WTC11 (cell line): ENCODE data around the gene TCF7L1. TPM values are rescaled to one million over a fixed set of nuclear protein-coding genes. Genes with fewer than 3 reads are reported as not detected.
A peak's percentile ranks its signal among the peaks of the same experiment; 100 is the strongest.

Experiments used
- ATAC-seq: fragments of 200-7000 bp; cut with Tn5 transposase; 2 replicates; pipeline ENCODE4 v1.10.0; 2021; ENCODE audit warnings: mild to moderate bottlenecking, moderate library complexity
- CTCF ChIA-PET: fragments of 300-600 bp; sonication (Branson Sonifier 250); formaldehyde crosslinking; loops from one replicate; lab custom pipeline; 2021; ENCODE audit warnings: antibody characterized with exemption; lab: Charles Lee
- POLR2A ChIA-PET: fragments of 350-600 bp; sonication (Branson Sonifier 250); formaldehyde crosslinking; loops from one replicate; lab custom pipeline; 2021; ENCODE audit warnings: antibody characterized with exemption; lab: Charles Lee
- DNase-seq: peaks from one replicate; pipeline ENCODE4 v3.0.0; 2021; ENCODE audit warnings: low spot score
- H3K27ac Mint-ChIP-seq: 2 replicates; pipeline ENCODE4 v1.8.0; 2021; ENCODE audit warnings: mixed read lengths
- H3K27me3 Mint-ChIP-seq: 2 replicates; pipeline ENCODE4 v1.8.0; 2021; ENCODE audit warnings: low read depth, mild to moderate bottlenecking, moderate library complexity, mixed read lengths
- H3K36me3 Mint-ChIP-seq: 2 replicates; pipeline ENCODE4 v1.8.0; 2021; ENCODE audit warnings: mixed read lengths
- H3K4me1 Mint-ChIP-seq: 2 replicates; pipeline ENCODE4 v1.8.0; 2022; ENCODE audit warnings: mixed read lengths
- H3K4me3 Mint-ChIP-seq: 2 replicates; pipeline ENCODE4 v1.8.0; 2021; ENCODE audit warnings: mild to moderate bottlenecking, moderate library complexity, mixed read lengths
- H3K9me3 Mint-ChIP-seq: 2 replicates; pipeline ENCODE4 v1.8.0; 2021; ENCODE audit warnings: mixed read lengths
- AFF4 ChIP-seq: sonication (generic); formaldehyde crosslinking; IDR thresholded peaks from 2 replicates; pipeline ENCODE4 v1.8.1; 2023; ENCODE audit warnings: mild to moderate bottlenecking, missing genetic modification reagents, borderline replicate concordance
- E2F1 ChIP-seq: sonication (generic); formaldehyde crosslinking; IDR thresholded peaks from 2 replicates; pipeline ENCODE4 v1.8.0; 2022; ENCODE audit warnings: mild to moderate bottlenecking, missing genetic modification reagents
- FOXP1 ChIP-seq: sonication (generic); formaldehyde crosslinking; IDR thresholded peaks from 2 replicates; pipeline ENCODE4 v1.8.0; 2022; ENCODE audit warnings: missing genetic modification reagents, mild to moderate bottlenecking, moderate library complexity, borderline replicate concordance
- FOXP4 ChIP-seq: sonication (generic); formaldehyde crosslinking; IDR thresholded peaks from 2 replicates; pipeline ENCODE4 v1.8.0; 2022; ENCODE audit warnings: mild to moderate bottlenecking, missing genetic modification reagents
- MLX ChIP-seq: sonication (generic); formaldehyde crosslinking; IDR thresholded peaks from 2 replicates; pipeline ENCODE4 v1.8.1; 2023; ENCODE audit warnings: mild to moderate bottlenecking, missing genetic modification reagents, moderate library complexity
- NFYB ChIP-seq: sonication (generic); formaldehyde crosslinking; conservative IDR thresholded peaks from 2 replicates; pipeline ENCODE4 v1.8.0; 2022; ENCODE audit warnings: low read depth, missing genetic modification reagents
- PRDM15 ChIP-seq: sonication (generic); formaldehyde crosslinking; IDR thresholded peaks from 2 replicates; pipeline ENCODE4 v1.8.0; 2022; ENCODE audit warnings: missing genetic modification reagents
- SMAD3 ChIP-seq: sonication (generic); formaldehyde crosslinking; IDR thresholded peaks from 2 replicates; pipeline ENCODE4 v1.8.0; 2022; ENCODE audit warnings: missing genetic modification reagents, mild to moderate bottlenecking, borderline replicate concordance
- SP1 ChIP-seq: sonication (generic); formaldehyde crosslinking; conservative IDR thresholded peaks from 2 replicates; pipeline ENCODE4 v1.8.1; 2022; ENCODE audit warnings: missing genetic modification reagents
- TCF7 ChIP-seq: sonication (generic); formaldehyde crosslinking; IDR thresholded peaks from 2 replicates; pipeline ENCODE4 v1.8.0; 2022; ENCODE audit warnings: mild to moderate bottlenecking, low read depth, missing genetic modification reagents, moderate library complexity
- ZNF317 ChIP-seq: sonication (generic); formaldehyde crosslinking; IDR thresholded peaks from 2 replicates; pipeline ENCODE4 v1.8.1; 2023; ENCODE audit warnings: low read depth, mild to moderate bottlenecking, moderate library complexity, missing genetic modification reagents, borderline replicate concordance
- ZNF512 ChIP-seq: sonication (generic); formaldehyde crosslinking; IDR thresholded peaks from 2 replicates; pipeline ENCODE4 v1.8.1; 2022; ENCODE audit warnings: missing genetic modification reagents, borderline replicate concordance
- total RNA-seq: library from RNA; stranded (reverse); gene quantifications from 3 replicates; pipeline ENCODE4 v1.2.3, GENCODE V29; 2021

Gene TCF7L1
- total RNA-seq, 1 experiment from 2014 or later = 104 TPM

- no peak for TF ChIP-seq PRDM15 (CRISPR knock-in tag)
- no peak for TF ChIP-seq SMAD3
Observed at GRCh38 chr2:85183479-85183878, 50.3 kb downstream of the TCF7L1 start (continued).

- ATAC-seq (no peak), DNase-seq (no peak)
- H3K36me3 Mint-ChIP-seq = peaks cover 12% of the 10 kb centered on the region
- no peak overlapping the region for H3K4me3 Mint-ChIP-seq
- CTCF ChIA-PET = interaction anchor here (0.8 to 4.5 kb wide), 14 partner anchors 8 to 117 kb away, joined by 3 to 28 read pairs (median 12); partner anchors contain the start of gene TCF7L1
- peak overlapping the region; percentile 38 for H3K27ac Mint-ChIP-seq
- no peaks in the 10 kb centered on the region for H3K27me3 Mint-ChIP-seq
- H3K9me3 Mint-ChIP-seq = 0 out of 2 replicates have a peak, but pooled peaks cover 3% of the 10 kb centered on the region
- POLR2A ChIA-PET = no interaction called here
- TF ChIP-seq FOXP4 (no peak), PRDM15 (CRISPR knock-in tag) (no peak), ZNF512 (no peak), SP1 (CRISPR knock-in tag) (no peak), E2F1 (CRISPR knock-in tag) (no peak), TCF7 (CRISPR knock-in tag) (no peak), NFYB (CRISPR knock-in tag) (no peak), AFF4 (CRISPR knock-in tag) (no peak), MLX (CRISPR knock-in tag) (no peak), ZNF317 (CRISPR knock-in tag) (no peak), FOXP1 (no peak)
- peaks cover 88% of the 10 kb centered on the region for H3K4me1 Mint-ChIP-seq
Observed at GRCh38 chr2:85184231-85184630, 51.0 kb downstream of the TCF7L1 start.
